HEK293 (cell line): ENCODE measurements around the gene ARHGAP4.
A peak's percentile ranks its signal among the peaks of the same experiment; 100 is the strongest.

Source experiments
- CTCF ChIA-PET: fragments of 350-600 bp; formaldehyde crosslinking; extraction: SDS; loops from one replicate; lab custom pipeline; 2021; ENCODE audit warnings: antibody characterized with exemption; lab: Yijun Ruan, JAX
- POLR2A ChIA-PET: fragments of 300-600 bp; formaldehyde crosslinking; extraction: SDS; loops from one replicate; lab custom pipeline; 2020; ENCODE audit warnings: antibody characterized with exemption, inconsistent platforms; lab: Yijun Ruan, JAX
- H3K27ac ChIP-seq: fragments of 200-500 bp; sonication (Bioruptor generic); 2 replicates; pipeline ENCODE4 v1.5.1; 2014; ENCODE audit warnings: low read depth, low read length, control low read depth, inconsistent platforms; ENCODE audit errors: extremely low read depth
- H3K36me3 ChIP-seq, 2 experiments: fragments of 200-500 bp in 1 of 2; sonication (Bioruptor generic) in 1 of 2; 1 replicate in 1 of 2; 2 replicates in 1 of 2; pipeline ENCODE4 v1.5.1; 2014 to 2017; ENCODE audit warnings: inconsistent platforms in 2 of 2, low read length in 2 of 2; ENCODE audit not compliant: control insufficient read depth in 2 of 2, insufficient read depth in 1 of 2
- H3K4me1 ChIP-seq: fragments of 200-500 bp; sonication (Bioruptor generic); 2 replicates; pipeline ENCODE4 v1.5.1; 2014; ENCODE audit warnings: mild to moderate bottlenecking, low read length, inconsistent platforms; ENCODE audit not compliant: control insufficient read depth, insufficient read depth
- H3K4me3 ChIP-seq: 2 replicates; pipeline ENCODE4 v1.5.1; 2011; ENCODE audit warnings: low read depth, mild to moderate bottlenecking, control low read depth, low read length, moderate library complexity
- H3K9me3 ChIP-seq: fragments of 200-500 bp; sonication (Bioruptor generic); 2 replicates; pipeline ENCODE4 v1.5.1; 2014; ENCODE audit warnings: low read depth, low read length, inconsistent platforms; ENCODE audit not compliant: control insufficient read depth, insufficient read depth
- CTCF ChIP-seq: fragments of 450-650 bp; formaldehyde crosslinking; IDR thresholded peaks from 2 replicates; pipeline ENCODE4 v1.5.1; 2016; ENCODE audit warnings: missing biosample characterization, missing genetic modification characterization
- GLI4 ChIP-seq: fragments of 450-650 bp; formaldehyde crosslinking; IDR thresholded peaks from 2 replicates; pipeline ENCODE4 v1.5.1; 2016; ENCODE audit warnings: missing biosample characterization, missing genetic modification characterization
- PRDM10 ChIP-seq: fragments of 450-650 bp; formaldehyde crosslinking; IDR thresholded peaks from 2 replicates; pipeline ENCODE4 v1.5.1; 2016; ENCODE audit warnings: missing biosample characterization, missing genetic modification characterization
- ZFP69B ChIP-seq: fragments of 450-650 bp; formaldehyde crosslinking; IDR thresholded peaks from 2 replicates; pipeline ENCODE4 v1.5.1; 2016; ENCODE audit warnings: missing biosample characterization, missing genetic modification characterization
- ZNF214 ChIP-seq: fragments of 450-650 bp; formaldehyde crosslinking; IDR thresholded peaks from 2 replicates; pipeline ENCODE4 v1.5.1; 2017; ENCODE audit warnings: missing biosample characterization, mild to moderate bottlenecking, missing genetic modification characterization, borderline replicate concordance
- ZNF221 ChIP-seq: fragments of 450-650 bp; formaldehyde crosslinking; IDR thresholded peaks from 2 replicates; pipeline ENCODE4 v1.5.1; 2017; ENCODE audit warnings: missing biosample characterization, missing genetic modification characterization, borderline replicate concordance
- ZNF223 ChIP-seq: fragments of 450-650 bp; formaldehyde crosslinking; IDR thresholded peaks from 2 replicates; pipeline ENCODE4 v1.5.1; 2016; ENCODE audit warnings: missing biosample characterization, missing genetic modification characterization
- ZNF311 ChIP-seq: fragments of 450-650 bp; formaldehyde crosslinking; IDR thresholded peaks from 2 replicates; pipeline ENCODE4 v1.5.1; 2017; ENCODE audit warnings: missing biosample characterization, missing genetic modification characterization, borderline replicate concordance
- ZNF404 ChIP-seq: fragments of 450-650 bp; formaldehyde crosslinking; IDR thresholded peaks from 2 replicates; pipeline ENCODE4 v1.5.1; 2017; ENCODE audit warnings: missing biosample characterization, missing genetic modification characterization
- ZNF510 ChIP-seq: fragments of 450-650 bp; formaldehyde crosslinking; IDR thresholded peaks from 2 replicates; pipeline ENCODE4 v1.5.1; 2018; ENCODE audit warnings: mild to moderate bottlenecking, missing genetic modification characterization, missing biosample characterization; ENCODE audit not compliant: insufficient replicate concordance
- ZNF629 ChIP-seq: fragments of 450-650 bp; formaldehyde crosslinking; IDR thresholded peaks from 2 replicates; pipeline ENCODE4 v1.5.1; 2017; ENCODE audit warnings: missing biosample characterization, missing genetic modification characterization
- ZSCAN23 ChIP-seq: fragments of 450-650 bp; formaldehyde crosslinking; IDR thresholded peaks from 2 replicates; pipeline ENCODE4 v1.5.1; 2016; ENCODE audit warnings: missing biosample characterization, missing genetic modification characterization
- ZSCAN5A ChIP-seq: fragments of 450-650 bp; formaldehyde crosslinking; IDR thresholded peaks from 2 replicates; pipeline ENCODE4 v1.5.1; 2016; ENCODE audit warnings: missing biosample characterization, missing genetic modification characterization
- TF ChIP-seq, protein P1 (sequence below): fragments of 450-650 bp; formaldehyde crosslinking; IDR thresholded peaks from 2 replicates; pipeline ENCODE4 v1.5.1; 2016; ENCODE audit warnings: missing biosample characterization, missing genetic modification characterization

Gene ARHGAP4

GRCh38 chrX:153926858-153927671 is 1.0 kb upstream of the ARHGAP4 start (continued):
- TF ChIP-seq CTCF (tag by site-specific recombination): no peak
- TF ChIP-seq ZNF404: no peak
- no peak for TF ChIP-seq ZNF311 (tag by site-specific recombination)
- no peak for TF ChIP-seq ZFP69B (tag by site-specific recombination)
- TF ChIP-seq ZNF221 (tag by site-specific recombination): no peak
- no peak for TF ChIP-seq ZSCAN23
- no peak for TF ChIP-seq ZNF510

DNA sequence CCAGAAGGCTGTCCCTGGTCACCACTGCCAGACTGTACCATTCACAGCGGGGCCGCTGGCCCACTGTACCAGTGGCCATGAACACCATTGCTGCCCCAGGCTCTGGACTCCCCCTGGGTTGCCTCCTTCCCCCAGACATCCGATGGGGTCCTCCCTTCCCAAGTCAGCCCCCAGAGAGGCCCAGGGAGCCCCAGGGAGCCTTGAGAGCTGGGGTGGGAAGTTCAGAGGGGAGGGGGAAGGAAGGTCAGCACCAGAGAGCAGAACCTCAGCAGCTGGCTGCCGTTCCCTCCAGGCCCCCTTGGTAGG is 441 bp upstream of the ARHGAP4 start:
- no peak overlapping the region for H3K27ac ChIP-seq
- POLR2A ChIA-PET: interaction anchor here (0.6 to 4.2 kb wide), 5 partner anchors 13 to 124 kb away, joined by 5 to 67 read pairs (median 29); partner anchors contain the start of genes HCFC1, RENBP and TMEM187
- peaks cover 10% of the 10 kb centered on the region for H3K4me1 ChIP-seq
- no peaks in the 10 kb centered on the region for H3K9me3 ChIP-seq
- TF ChIP-seq ZNF629 (tag by site-specific recombination): no peak
- no peak for TF ChIP-seq ZSCAN23
- TF ChIP-seq PRDM10 (tag by site-specific recombination): peak; percentile 54
- TF ChIP-seq ZNF214 (tag by site-specific recombination): no peak
- TF ChIP-seq, protein P1, sequence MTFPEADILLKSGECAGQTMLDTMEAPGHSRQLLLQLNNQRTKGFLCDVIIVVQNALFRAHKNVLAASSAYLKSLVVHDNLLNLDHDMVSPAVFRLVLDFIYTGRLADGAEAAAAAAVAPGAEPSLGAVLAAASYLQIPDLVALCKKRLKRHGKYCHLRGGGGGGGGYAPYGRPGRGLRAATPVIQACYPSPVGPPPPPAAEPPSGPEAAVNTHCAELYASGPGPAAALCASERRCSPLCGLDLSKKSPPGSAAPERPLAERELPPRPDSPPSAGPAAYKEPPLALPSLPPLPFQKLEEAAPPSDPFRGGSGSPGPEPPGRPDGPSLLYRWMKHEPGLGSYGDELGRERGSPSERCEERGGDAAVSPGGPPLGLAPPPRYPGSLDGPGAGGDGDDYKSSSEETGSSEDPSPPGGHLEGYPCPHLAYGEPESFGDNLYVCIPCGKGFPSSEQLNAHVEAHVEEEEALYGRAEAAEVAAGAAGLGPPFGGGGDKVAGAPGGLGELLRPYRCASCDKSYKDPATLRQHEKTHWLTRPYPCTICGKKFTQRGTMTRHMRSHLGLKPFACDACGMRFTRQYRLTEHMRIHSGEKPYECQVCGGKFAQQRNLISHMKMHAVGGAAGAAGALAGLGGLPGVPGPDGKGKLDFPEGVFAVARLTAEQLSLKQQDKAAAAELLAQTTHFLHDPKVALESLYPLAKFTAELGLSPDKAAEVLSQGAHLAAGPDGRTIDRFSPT (tag by site-specific recombination): no peak
- no peak for TF ChIP-seq ZSCAN5A (tag by site-specific recombination)
- no peak for TF ChIP-seq ZNF223 (tag by site-specific recombination)
- TF ChIP-seq GLI4: no peak
- CTCF ChIA-PET: interaction anchor here (0.9 to 14.7 kb wide), 3 partner anchors 15 to 259 kb away, joined by 3 to 267 read pairs (median 4); partner anchors contain the start of gene RENBP
- H3K4me3 ChIP-seq: no peak overlapping the region
- H3K36me3 ChIP-seq: peaks cover 3 to 26% of the 10 kb centered on the region in 2 experiments
